ENCODE results near the gene STK35.

STK35 gene

DNA sequence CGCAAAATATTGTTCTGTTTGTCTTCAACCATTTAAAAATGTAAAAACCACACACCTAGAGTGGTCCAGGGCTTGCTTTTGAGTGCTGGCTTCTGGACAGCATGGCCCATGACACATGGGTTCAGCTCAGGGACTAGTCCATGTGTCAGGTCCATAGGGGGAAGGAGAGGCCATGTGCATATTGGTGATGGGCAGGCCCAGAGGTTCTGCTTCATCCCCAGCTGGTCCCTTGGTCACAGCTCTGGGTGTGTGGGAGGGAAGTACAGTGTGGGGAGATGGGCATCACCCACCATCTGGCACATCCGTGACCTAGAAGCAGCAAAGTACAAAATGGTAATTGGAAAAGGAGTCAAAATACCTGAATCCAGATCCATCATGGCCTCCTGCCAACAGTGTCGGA, 50.7 kb downstream of the STK35 start:
- Histone ChIP-seq H4K20me1 (ENCODE audit: insufficient read depth, low read length) (peaks cover 23% of the 10 kb centered on the region), H3K4me3 (ENCODE audit: low read depth in 1 of 2, low read length in 2 of 2) (no peak overlapping the region), H3K9me3 (ENCODE audit: insufficient read depth, low read length, severe bottlenecking) (no peaks in the 10 kb centered on the region), H3K4me2 (ENCODE audit: insufficient read depth, low read length) (no peak overlapping the region), H3K36me3 (ENCODE audit: insufficient read depth, low read length) (peaks cover 16% of the 10 kb centered on the region), H3K27me3 (ENCODE audit: insufficient read depth, low read length, poor library complexity) (no peaks in the 10 kb centered on the region), H3K9ac (ENCODE audit: low read depth, low read length) (no peak overlapping the region), H3K4me1 (ENCODE audit: insufficient read depth, low read length) (no peaks in the 10 kb centered on the region), H2AFZ (ENCODE audit: low read depth, low read length) (no peak overlapping the region), H3K27ac (ENCODE audit: low read length) (no peak overlapping the region), H3K79me2 (ENCODE audit: insufficient read depth, low read length) (no peaks in the 10 kb centered on the region)
- DNase-seq (no peak), ATAC-seq (ENCODE audit: insufficient read depth, low read depth) (no peak)
- TF ChIP-seq, protein P1, sequence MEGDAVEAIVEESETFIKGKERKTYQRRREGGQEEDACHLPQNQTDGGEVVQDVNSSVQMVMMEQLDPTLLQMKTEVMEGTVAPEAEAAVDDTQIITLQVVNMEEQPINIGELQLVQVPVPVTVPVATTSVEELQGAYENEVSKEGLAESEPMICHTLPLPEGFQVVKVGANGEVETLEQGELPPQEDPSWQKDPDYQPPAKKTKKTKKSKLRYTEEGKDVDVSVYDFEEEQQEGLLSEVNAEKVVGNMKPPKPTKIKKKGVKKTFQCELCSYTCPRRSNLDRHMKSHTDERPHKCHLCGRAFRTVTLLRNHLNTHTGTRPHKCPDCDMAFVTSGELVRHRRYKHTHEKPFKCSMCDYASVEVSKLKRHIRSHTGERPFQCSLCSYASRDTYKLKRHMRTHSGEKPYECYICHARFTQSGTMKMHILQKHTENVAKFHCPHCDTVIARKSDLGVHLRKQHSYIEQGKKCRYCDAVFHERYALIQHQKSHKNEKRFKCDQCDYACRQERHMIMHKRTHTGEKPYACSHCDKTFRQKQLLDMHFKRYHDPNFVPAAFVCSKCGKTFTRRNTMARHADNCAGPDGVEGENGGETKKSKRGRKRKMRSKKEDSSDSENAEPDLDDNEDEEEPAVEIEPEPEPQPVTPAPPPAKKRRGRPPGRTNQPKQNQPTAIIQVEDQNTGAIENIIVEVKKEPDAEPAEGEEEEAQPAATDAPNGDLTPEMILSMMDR (IDR thresholded peaks at IDR 0.05; ENCODE audit: borderline replicate concordance, extremely low read depth, low read length, poor library complexity, severe bottlenecking) = no peak
- TF ChIP-seq EZH2 (IDR thresholded peaks at IDR 0.05; ENCODE audit: borderline replicate concordance, low read depth, low read length, severe bottlenecking) = no peak

DNA sequence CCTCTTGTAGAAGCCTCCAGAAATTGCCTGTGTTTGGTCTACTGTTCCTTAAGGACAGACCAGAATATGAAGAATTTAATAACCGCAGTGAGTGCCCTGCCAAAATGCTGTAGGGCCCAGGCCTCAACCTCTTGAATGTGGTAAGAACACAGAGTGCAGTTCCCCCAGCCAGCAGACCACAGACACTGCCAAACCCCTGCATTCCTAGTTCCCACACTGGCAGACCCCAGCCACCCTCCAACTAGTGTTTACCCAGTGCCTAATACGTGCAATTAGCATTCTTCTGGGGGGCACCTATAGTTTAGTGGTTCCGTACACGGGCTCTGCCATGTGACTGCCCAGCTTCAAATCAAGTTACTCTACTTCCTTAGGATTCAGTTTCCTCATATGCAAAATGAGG, 51.7 kb downstream of the STK35 start:
- TF ChIP-seq, protein P1 (IDR thresholded peaks at IDR 0.05; ENCODE audit: borderline replicate concordance, extremely low read depth, low read length, poor library complexity, severe bottlenecking) = no peak
- no peak for TF ChIP-seq EZH2 (IDR thresholded peaks at IDR 0.05; ENCODE audit: borderline replicate concordance, low read depth, low read length, severe bottlenecking)
- Histone ChIP-seq H3K4me1 (ENCODE audit: insufficient read depth, low read length) (no peaks in the 10 kb centered on the region), H3K9ac (ENCODE audit: low read depth, low read length) (no peak overlapping the region), H3K4me2 (ENCODE audit: insufficient read depth, low read length) (no peak overlapping the region), H3K27me3 (ENCODE audit: insufficient read depth, low read length, poor library complexity) (no peaks in the 10 kb centered on the region), H3K36me3 (ENCODE audit: insufficient read depth, low read length) (peaks cover 7% of the 10 kb centered on the region), H3K4me3 (ENCODE audit: low read depth in 1 of 2, low read length in 2 of 2) (no peak overlapping the region), H3K9me3 (ENCODE audit: insufficient read depth, low read length, severe bottlenecking) (no peaks in the 10 kb centered on the region), H3K27ac (ENCODE audit: low read length) (no peak overlapping the region), H2AFZ (ENCODE audit: low read depth, low read length) (no peak overlapping the region), H4K20me1 (ENCODE audit: insufficient read depth, low read length) (peaks cover 17% of the 10 kb centered on the region; the same call in 1 of the 2 replicates), H3K79me2 (ENCODE audit: insufficient read depth, low read length) (no peaks in the 10 kb centered on the region)
- ATAC-seq (ENCODE audit: insufficient read depth, low read depth) (no peak), DNase-seq (no peak)

DNA sequence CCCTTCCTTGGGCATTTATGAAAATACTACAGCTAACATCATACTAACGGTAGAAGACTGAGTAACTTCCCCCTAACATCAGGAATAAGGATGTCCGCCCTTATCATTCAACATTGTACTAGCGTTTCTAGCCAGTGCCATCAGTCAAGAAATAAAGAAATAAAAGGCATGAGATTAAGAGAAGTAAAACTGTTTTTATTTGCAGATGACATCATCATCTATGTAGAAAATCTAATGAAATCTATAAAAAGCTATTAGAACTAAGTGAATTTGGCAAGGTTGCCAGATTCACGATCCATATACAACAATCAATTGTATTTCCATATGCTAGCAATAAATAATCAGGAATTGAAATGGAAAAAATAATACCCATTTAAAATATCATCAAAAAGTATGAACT, 54.6 kb downstream of the STK35 start:
- DNase-seq (no peak), ATAC-seq (ENCODE audit: insufficient read depth, low read depth) (no peak)
- no peak overlapping the region for H3K27ac ChIP-seq (ENCODE audit: low read length)
- TF ChIP-seq, protein P1 (IDR thresholded peaks at IDR 0.05; ENCODE audit: borderline replicate concordance, extremely low read depth, low read length, poor library complexity, severe bottlenecking) = no peak
- TF ChIP-seq EZH2 (IDR thresholded peaks at IDR 0.05; ENCODE audit: borderline replicate concordance, low read depth, low read length, severe bottlenecking) = no peak
- peaks cover 5% of the 10 kb centered on the region; the same call in 1 of the 2 replicates for H4K20me1 ChIP-seq (ENCODE audit: insufficient read depth, low read length)
- no peaks in the 10 kb centered on the region for H3K36me3 ChIP-seq (ENCODE audit: insufficient read depth, low read length)
- no peak overlapping the region for H2AFZ ChIP-seq (ENCODE audit: low read depth, low read length)
- H3K4me1 ChIP-seq (ENCODE audit: insufficient read depth, low read length) = no peaks in the 10 kb centered on the region
- no peak overlapping the region for H3K4me3 ChIP-seq (ENCODE audit: low read depth in 1 of 2, low read length in 2 of 2)
- H3K9ac ChIP-seq (ENCODE audit: low read depth, low read length) = no peak overlapping the region
- no peak overlapping the region for H3K4me2 ChIP-seq (ENCODE audit: insufficient read depth, low read length)
- no peaks in the 10 kb centered on the region for H3K79me2 ChIP-seq (ENCODE audit: insufficient read depth, low read length)
- H3K27me3 ChIP-seq (ENCODE audit: insufficient read depth, low read length, poor library complexity) = no peaks in the 10 kb centered on the region
- no peaks in the 10 kb centered on the region for H3K9me3 ChIP-seq (ENCODE audit: insufficient read depth, low read length, severe bottlenecking)
